Small intestine (tissue), 7 donors: Measurements from ENCODE around the gene CNDP2. TPM values are rescaled to one million over a fixed set of nuclear protein-coding genes. Genes with fewer than 3 reads are reported as not detected.

Experiments
- DNase-seq, 2 donors: peaks; one replicate each; pipeline versions ENCODE4 v3.0.0 to v3.0.0-alpha.2; 2013
- FAIRE-seq: peaks from 2 replicates; lab custom pipeline; 2012; peaks lifted over from hg19 to GRCh38; lab: Jason Lieb, UNC
- H3K27ac ChIP-seq, 3 donors: one replicate each; pipeline ENCODE4 v1.5.1; 2013; ENCODE audit warnings: low read length in 2 of 3, mild to moderate bottlenecking in 2 of 3, control low read depth in 1 of 3, inconsistent platforms in 1 of 3, low read depth in 1 of 3, moderate library complexity in 1 of 3
- H3K27me3 ChIP-seq, 3 donors: one replicate each; pipeline ENCODE4 v1.6.1; 2013; ENCODE audit warnings: low read length in 3 of 3, inconsistent platforms in 1 of 3; ENCODE audit not compliant: control insufficient read depth in 3 of 3, insufficient read depth in 3 of 3
- H3K36me3 ChIP-seq, 3 donors: one replicate each; pipeline ENCODE4 v1.6.1; 2013; ENCODE audit warnings: low read length in 3 of 3, inconsistent platforms in 1 of 3, low read depth in 1 of 3, mild to moderate bottlenecking in 1 of 3, moderate library complexity in 1 of 3; ENCODE audit not compliant: control insufficient read depth in 3 of 3, insufficient read depth in 2 of 3
- H3K4me1 ChIP-seq, 3 donors: one replicate each; pipeline ENCODE4 v1.6.1; 2013; ENCODE audit warnings: low read length in 2 of 3, inconsistent platforms in 1 of 3, low read depth in 1 of 3, mild to moderate bottlenecking in 1 of 3, moderate library complexity in 1 of 3; ENCODE audit not compliant: control insufficient read depth in 3 of 3, insufficient read depth in 2 of 3
- H3K4me3 ChIP-seq, 3 donors: one replicate each; pipeline ENCODE4 v1.5.1; 2013; ENCODE audit warnings: low read length in 3 of 3, control low read depth in 1 of 3, inconsistent platforms in 1 of 3, low read depth in 1 of 3, mild to moderate bottlenecking in 1 of 3, moderate library complexity in 1 of 3
- H3K9me3 ChIP-seq, 2 donors: one replicate each; pipeline ENCODE4 v1.6.1; 2013; ENCODE audit warnings: low read depth in 1 of 2, low read length in 1 of 2; ENCODE audit not compliant: control insufficient read depth in 2 of 2, insufficient read depth in 1 of 2
- WGBS, 3 donors: extraction: QIAGEN DNeasy Blood & Tissue Kit; methylation state at CpG; one replicate each; pipeline ENCODE4 v1.1.7; 2013; 5-methylcytosine and 5-hydroxymethylcytosine counted together
- polyA plus RNA-seq, 4 donors: library from polyadenylated mRNA; stranded (reverse) in 3 of 4; unstranded in 1 of 4; fragments of 200-250 nt in 3 of 4; fragments of 120-200 nt in 1 of 4; gene quantifications; one replicate each; pipeline versions ENCODE4 v1.2.1 to v1.2.3, GENCODE V29; 2013
- donor health status: healthy with polysubstance abuse.
- donor health status: control.
- donor health status: control.
- donor health status: Bipolar disorder and iron deficiency.
- donor health status: healthy.

Gene CNDP2
- polyA plus RNA-seq, 4 donors: 215 to 423 (median 327) TPM

DNA sequence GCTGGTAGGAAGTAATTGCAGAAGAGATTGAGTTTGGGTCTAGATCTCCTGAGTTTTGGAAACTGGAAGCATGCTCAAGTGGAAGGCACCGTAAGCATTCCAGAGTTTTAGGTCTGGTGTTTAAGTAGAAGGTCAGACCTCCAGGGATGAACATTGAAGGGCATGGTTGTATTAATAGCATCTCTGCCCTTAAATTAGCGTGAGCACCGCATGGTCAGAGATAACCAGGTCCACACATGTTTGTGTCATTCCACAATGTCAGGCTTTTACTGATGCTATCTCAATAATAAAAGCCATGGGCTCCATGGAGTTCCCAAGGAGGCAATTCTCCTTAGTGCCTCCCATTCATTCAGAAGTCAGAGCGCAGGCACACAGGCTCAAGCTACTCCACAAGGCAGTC is 73.2 kb downstream of the CNDP2 start:
- DNase-seq: no peak
- Histone ChIP-seq H3K27ac (no peak overlapping the region), H3K4me1 (peaks cover 0 to 9% (median 2%) of the 10 kb centered on the region in 3 donors), H3K36me3 (no peaks in the 10 kb centered on the region), H3K9me3 (peaks cover 0 to 13% of the 10 kb centered on the region in 2 donors), H3K27me3 (no peaks in the 10 kb centered on the region), H3K4me3 (no peak overlapping the region)
- no peak for FAIRE-seq
- 92 to 100% (median 96%) methylated on average over 4 of the region's 4 CpGs for WGBS, 3 donors

- Histone ChIP-seq H3K27me3 (no peaks in the 10 kb centered on the region), H3K4me1 (peaks cover 0 to 7% (median 2%) of the 10 kb centered on the region in 3 donors), H3K9me3 (peaks cover 0 to 13% of the 10 kb centered on the region in 2 donors), H3K36me3 (no peaks in the 10 kb centered on the region), H3K27ac (no peak overlapping the region), H3K4me3 (no peak overlapping the region)
- DNase-seq (peak in 1 of 2 donors; percentile 71), FAIRE-seq (no peak)
- WGBS, 3 donors: 28 to 58% (median 34%) methylated on average over 4 of the region's 4 CpGs
These were observed 74.1 kb downstream of the CNDP2 start for GRCh38 chr18:74570266-74570665.

DNA sequence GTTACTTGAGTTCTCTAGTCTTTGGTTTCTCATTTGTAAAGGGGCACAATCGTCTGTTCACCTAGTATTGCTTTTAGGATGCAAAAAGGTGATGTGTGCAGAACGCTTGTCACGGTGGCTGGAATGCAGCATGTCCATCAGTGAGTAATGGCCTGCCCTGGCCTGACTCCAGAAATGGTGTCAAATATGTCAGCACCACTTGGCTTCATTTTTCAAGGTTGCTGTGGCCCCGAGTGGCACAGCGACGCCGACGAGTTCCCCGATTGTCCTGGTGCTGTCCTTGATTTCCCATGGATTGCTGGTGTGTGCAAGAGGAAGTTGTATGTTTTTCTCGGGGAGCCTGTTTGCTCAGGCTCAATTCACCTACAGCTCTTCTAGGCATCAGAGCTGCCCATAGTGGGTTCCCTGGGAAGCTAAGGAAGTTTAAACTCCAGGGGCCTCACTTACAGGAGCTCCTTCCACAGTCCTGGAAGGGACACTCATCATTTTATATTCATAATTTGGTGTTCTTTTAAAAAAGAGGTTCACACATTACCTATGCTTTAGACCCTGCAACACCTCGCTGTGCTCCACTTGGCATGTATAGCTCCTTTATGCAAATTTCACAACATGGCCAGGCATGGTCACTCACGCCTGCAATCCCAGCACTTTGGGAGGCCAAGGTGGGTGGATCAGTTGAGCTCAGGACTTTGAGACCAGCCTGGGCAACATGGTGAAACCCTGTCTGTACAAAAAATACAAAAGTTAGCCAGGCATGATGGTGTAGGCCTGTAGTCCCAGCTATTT is 75.9 kb downstream of the CNDP2 start:
- DNase-seq (no peak), FAIRE-seq (no peak)
- Histone ChIP-seq H3K4me1 (no peaks in the 10 kb centered on the region), H3K36me3 (no peaks in the 10 kb centered on the region), H3K4me3 (no peak overlapping the region), H3K27ac (no peak overlapping the region), H3K27me3 (no peaks in the 10 kb centered on the region), H3K9me3 (no peaks in the 10 kb centered on the region)
- WGBS, 3 donors: 84 to 92% (median 84%) methylated on average over 12 of the region's 12 CpGs

GRCh38 chr18:74573053-74573452 is 76.9 kb downstream of the CNDP2 start:
- DNase-seq (no peak), FAIRE-seq (no peak)
- Histone ChIP-seq H3K27me3 (no peaks in the 10 kb centered on the region), H3K27ac (no peak overlapping the region), H3K4me1 (no peaks in the 10 kb centered on the region), H3K9me3 (no peaks in the 10 kb centered on the region), H3K4me3 (no peak overlapping the region), H3K36me3 (no peaks in the 10 kb centered on the region)

Other genes with a start within 250 kb of the CNDP2 start
- gene CYB5A, start 204.4 kb upstream of the CNDP2 start, polyA plus RNA-seq: 1,000 to 10,000 TPM in 1 of 4 donors, 100 to 1,000 TPM in 2, 10 to 100 TPM in 1; 91.1 to 1,144 (median 565) TPM
- gene C18orf63, start 180.5 kb upstream of the CNDP2 start, polyA plus RNA-seq: not detected
- gene DIPK1C, start 39.1 kb upstream of the CNDP2 start, polyA plus RNA-seq: under 1 TPM in 2 of 4 donors, not detected in 2; 0.10 to 0.43 TPM
- gene CNDP1, start 38.1 kb downstream of the CNDP2 start, polyA plus RNA-seq: 10 to 100 TPM in 1 of 4 donors, 1 to 10 TPM in 2, under 1 TPM in 1; 0.13 to 11.9 (median 6.5) TPM
- 1 to 10 TPM; 2.7 to 6.3 (median 4.0) TPM for gene ZNF407, start 101.5 kb downstream of the CNDP2 start, polyA plus RNA-seq